PC-9 (cell line): ENCODE measurements around the gene CNOT1.

ENCODE experiments used
- EZH2 ChIP-seq: fragments of 200-600 bp; sonication (generic); IDR thresholded peaks from 2 replicates; pipeline ENCODE4 v1.8.0; 2017; ENCODE audit warnings: antibody characterized with exemption, low read depth
- TF ChIP-seq, protein P1 (sequence below): fragments of 200-600 bp; sonication (generic); conservative IDR thresholded peaks from 2 replicates; pipeline ENCODE4 v1.6.1; 2017; ENCODE audit warnings: mixed run types, antibody characterized with exemption, mild to moderate bottlenecking, moderate library complexity

DNA sequence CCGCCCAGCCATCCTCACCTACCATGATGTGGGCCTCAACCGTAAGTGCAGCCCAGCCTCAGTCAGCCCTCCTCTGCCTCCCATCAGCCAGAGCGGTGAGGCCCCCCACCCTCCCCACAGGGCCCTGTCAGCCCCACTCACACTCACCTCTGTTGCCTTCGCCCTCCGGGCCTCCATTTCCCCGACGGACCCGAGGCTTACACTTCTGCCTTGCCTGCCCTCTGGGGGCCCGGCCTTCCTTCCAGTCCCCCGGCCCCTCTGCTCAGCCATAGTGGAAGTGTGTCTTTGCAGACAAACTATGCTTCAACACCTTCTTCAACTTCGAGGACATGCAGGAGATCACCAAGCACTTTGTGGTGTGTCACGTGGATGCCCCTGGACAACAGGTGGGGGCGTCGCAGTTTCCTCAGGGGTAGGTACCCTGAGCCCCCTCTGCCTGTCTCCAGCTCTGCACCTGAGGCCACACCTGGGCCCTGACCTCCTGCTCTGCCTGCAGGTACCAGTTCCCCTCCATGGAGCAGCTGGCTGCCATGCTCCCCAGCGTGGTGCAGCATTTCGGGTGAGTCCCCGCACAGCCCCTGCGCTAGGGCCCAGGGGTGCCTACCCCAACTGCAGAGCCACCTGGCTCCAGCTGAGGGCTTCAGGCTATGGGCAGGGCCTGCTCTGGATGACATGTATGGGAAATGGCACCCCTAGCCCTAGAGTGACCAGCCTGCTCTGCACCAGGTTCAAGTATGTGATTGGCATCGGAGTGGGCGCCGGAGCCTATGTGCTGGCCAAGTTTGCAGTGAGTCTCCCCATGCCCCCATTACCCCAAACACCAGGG lies 125.5 kb downstream of the CNOT1 start:
- TF ChIP-seq, protein P1, sequence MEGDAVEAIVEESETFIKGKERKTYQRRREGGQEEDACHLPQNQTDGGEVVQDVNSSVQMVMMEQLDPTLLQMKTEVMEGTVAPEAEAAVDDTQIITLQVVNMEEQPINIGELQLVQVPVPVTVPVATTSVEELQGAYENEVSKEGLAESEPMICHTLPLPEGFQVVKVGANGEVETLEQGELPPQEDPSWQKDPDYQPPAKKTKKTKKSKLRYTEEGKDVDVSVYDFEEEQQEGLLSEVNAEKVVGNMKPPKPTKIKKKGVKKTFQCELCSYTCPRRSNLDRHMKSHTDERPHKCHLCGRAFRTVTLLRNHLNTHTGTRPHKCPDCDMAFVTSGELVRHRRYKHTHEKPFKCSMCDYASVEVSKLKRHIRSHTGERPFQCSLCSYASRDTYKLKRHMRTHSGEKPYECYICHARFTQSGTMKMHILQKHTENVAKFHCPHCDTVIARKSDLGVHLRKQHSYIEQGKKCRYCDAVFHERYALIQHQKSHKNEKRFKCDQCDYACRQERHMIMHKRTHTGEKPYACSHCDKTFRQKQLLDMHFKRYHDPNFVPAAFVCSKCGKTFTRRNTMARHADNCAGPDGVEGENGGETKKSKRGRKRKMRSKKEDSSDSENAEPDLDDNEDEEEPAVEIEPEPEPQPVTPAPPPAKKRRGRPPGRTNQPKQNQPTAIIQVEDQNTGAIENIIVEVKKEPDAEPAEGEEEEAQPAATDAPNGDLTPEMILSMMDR = no peak
- TF ChIP-seq EZH2 = no peak
